A549 treated with RU486 at 1 μM for 4 hours (cell line): ENCODE measurements around the gene TMEM198. TPM values are rescaled to one million over a fixed set of nuclear protein-coding genes. Genes with fewer than 3 reads are reported as not detected.

Experiments
- total RNA-seq: library from RNA; stranded (reverse); fragments of 200-300 nt; extraction: Qiagen RNA extraction; gene quantifications from 5 replicates; pipeline ENCODE4 v1.2.3, GENCODE V29; 2022; ENCODE audit warnings: low read depth

The TMEM198 gene
- 0.47 to 1.3 TPM (median 0.95 TPM) in 5 replicates for total RNA-seq

GRCh38 chr2:219543596-219544358 is at the start of gene TMEM198, which contains the start of gene CHPF:
TMEM198 (plus strand) TSS chr2:219544028; CDS start chr2:219544728, 700 bp downstream.
CHPF (minus strand) TSS chr2:219543809; CDS start chr2:219543538, 271 bp downstream.

GRCh38 chr2:219498280-219499057 is 45.4 kb upstream of the TMEM198 start, which contains the start of gene GMPPA:
GMPPA (plus strand) TSS chr2:219498891; CDS start chr2:219499976, 1,085 bp downstream.

GRCh38 chr2:219514196-219514761 is 29.5 kb upstream of the TMEM198 start, which contains the start of gene ASIC4:
ASIC4 (plus strand) TSS chr2:219514482; CDS start chr2:219514725, 243 bp downstream.

GRCh38 chr2:219571311-219572236 is 27.7 kb downstream of the TMEM198 start, which contains the start of gene OBSL1:
OBSL1 (minus strand) TSS chr2:219571539; CDS start chr2:219571232, 307 bp downstream.

GRCh38 chr2:219572237-219573001 is 28.6 kb downstream of the TMEM198 start, which contains the start of gene INHA:
INHA (plus strand) TSS chr2:219572310; CDS start chr2:219572375, 65 bp downstream.

GRCh38 chr2:219597552-219598307 is 53.9 kb downstream of the TMEM198 start, which contains the start of gene STK11IP:
STK11IP (plus strand) TSS chr2:219597857; CDS start chr2:219598120, 263 bp downstream.

Other genes starting within 250 kb of the TMEM198 start
- gene PTPRN, start 234.6 kb upstream of the TMEM198 start, total RNA-seq = 0.87 to 2.0 TPM (median 1.3 TPM) in 5 replicates
- gene RESP18, start 211.3 kb upstream of the TMEM198 start, total RNA-seq = not detected in 5 replicates
- 51.3 to 65.5 TPM (median 63.4 TPM) in 5 replicates for gene DNPEP, start 156.1 kb upstream of the TMEM198 start, total RNA-seq
- 0.05 to 0.24 TPM (median 0.13 TPM) in 3 of 5 replicates, not detected in the others for gene DES, start 125.7 kb upstream of the TMEM198 start, total RNA-seq
- gene SPEG, start 109.2 kb upstream of the TMEM198 start, total RNA-seq = 5.1 to 7.8 TPM (median 6.5 TPM) in 5 replicates
- gene GMPPA, start 45.1 kb upstream of the TMEM198 start, total RNA-seq = 33.3 to 39.2 TPM (median 37.5 TPM) in 5 replicates
- 0.05 to 0.07 TPM in 2 of 5 replicates, not detected in the others for gene ASIC4, start 29.5 kb upstream of the TMEM198 start, total RNA-seq
- gene CHPF, start 219 bp upstream of the TMEM198 start, total RNA-seq = 17.5 to 36.2 TPM (median 29.9 TPM) in 5 replicates
- 17.0 to 24.0 TPM (median 20.1 TPM) in 5 replicates for gene OBSL1, start 27.5 kb downstream of the TMEM198 start, total RNA-seq
- gene INHA, start 28.3 kb downstream of the TMEM198 start, total RNA-seq = 0.17 to 0.81 TPM (median 0.51 TPM) in 5 replicates
- 13.4 to 20.4 TPM (median 16.7 TPM) in 5 replicates for gene STK11IP, start 53.8 kb downstream of the TMEM198 start, total RNA-seq
- 1.7 to 3.4 TPM (median 2.3 TPM) in 5 replicates for gene SLC4A3, start 83.6 kb downstream of the TMEM198 start, total RNA-seq